ENCODE measurements around the gene NGLY1.

- TF ChIP-seq CTCF (IDR thresholded peaks at IDR 0.05; ENCODE audit: low read length) = no peak
- no peak for TF ChIP-seq EZH2 (IDR thresholded peaks at IDR 0.05; ENCODE audit: borderline replicate concordance, low read length)
Observed at GRCh38 chr3:25678581-25678980, 104.7 kb downstream of the NGLY1 start.
